Astrocyte of the hippocampus (primary cell): ENCODE results near the gene SMCR8.
"Not testable (repeated sequence)": the region's sequence is repeated elsewhere in the genome, so short reads cannot be mapped to it uniquely, and the experiment has no call there.

Experiments
- DNase-seq: peaks from one replicate; pipeline ENCODE4 v3.0.0; 2011; ENCODE audit warnings: low read depth, low spot score

Gene SMCR8

GRCh38 chr17:18318771-18319450 lies 3.8 kb downstream of the SMCR8 start:
- no peak for DNase-seq

- peak; percentile 69 for DNase-seq
These were observed 4.6 kb downstream of the SMCR8 start for GRCh38 chr17:18319604-18320256.

GRCh38 chr17:18320301-18320700 lies 5.2 kb downstream of the SMCR8 start:
- DNase-seq, result no peak

GRCh38 chr17:18321309-18321708 lies 6.2 kb downstream of the SMCR8 start:
- DNase-seq, result no peak

GRCh38 chr17:18322522-18322921 lies 7.4 kb downstream of the SMCR8 start:
- DNase-seq, result no peak

GRCh38 chr17:18323007-18323406 lies 7.9 kb downstream of the SMCR8 start:
- DNase-seq, result no peak

- no peak for DNase-seq
These were observed 8.5 kb downstream of the SMCR8 start for GRCh38 chr17:18323507-18324139.

- DNase-seq, result no peak
These were observed 9.3 kb downstream of the SMCR8 start for GRCh38 chr17:18324140-18325050.

GRCh38 chr17:18326039-18326438 lies 10.9 kb downstream of the SMCR8 start:
- no peak for DNase-seq

GRCh38 chr17:18326572-18326971 lies 11.5 kb downstream of the SMCR8 start:
- DNase-seq, result no peak

- DNase-seq, result no peak
These were observed 12.0 kb downstream of the SMCR8 start for GRCh38 chr17:18327093-18327492.

GRCh38 chr17:18327556-18327955 lies 12.5 kb downstream of the SMCR8 start:
- no peak for DNase-seq

- no peak for DNase-seq
These were observed 13.6 kb downstream of the SMCR8 start for GRCh38 chr17:18328643-18329204.

- DNase-seq, result no peak
These were observed 16.8 kb downstream of the SMCR8 start for GRCh38 chr17:18331879-18332278.

GRCh38 chr17:18332909-18333489 lies 17.9 kb downstream of the SMCR8 start:
- no peak for DNase-seq

GRCh38 chr17:18338158-18338557 lies 23.1 kb downstream of the SMCR8 start:
- DNase-seq, result not testable (repeated sequence)

GRCh38 chr17:18339933-18340332 lies 24.8 kb downstream of the SMCR8 start:
- DNase-seq, result no peak

- no peak for DNase-seq
These were observed 28.9 kb downstream of the SMCR8 start for GRCh38 chr17:18344021-18344420.

GRCh38 chr17:18353541-18353940 lies 38.4 kb downstream of the SMCR8 start:
- no peak for DNase-seq

- peak; percentile 20 for DNase-seq
These were observed 41.5 kb downstream of the SMCR8 start for GRCh38 chr17:18356624-18357023.

- DNase-seq, result no peak
These were observed 45.4 kb downstream of the SMCR8 start for GRCh38 chr17:18360518-18360917.
